Naive thymus-derived CD8-positive, alpha-beta T cell (primary cell): ENCODE data around the gene AP1G2. TPM values are rescaled to one million over a fixed set of nuclear protein-coding genes. Genes with fewer than 3 reads are reported as not detected.

ENCODE experiments used
- ATAC-seq, 2 donors: fragments of 150-1000 bp; cut with Tn5 transposase in 1 of 2; sonication (Bioruptor Pico), chemical (Tn5 transposase) in 1 of 2; 1 replicate in 1 of 2; 2 replicates in 1 of 2; pipeline ENCODE4 v1.10.0; 2021; ENCODE audit warnings: mild to moderate bottlenecking in 2 of 2, moderate library complexity in 2 of 2
- POLR2A ChIA-PET: fragments of 350-600 bp; sonication (Branson Sonifier 250); formaldehyde crosslinking; loops from one replicate; lab custom pipeline; 2021; ENCODE audit warnings: antibody characterized with exemption; lab: Charles Lee
- DNase-seq, 10 donors: peaks; one replicate each; pipeline versions ENCODE4 v3.0.0 to v3.0.0-alpha.2; 2020 to 2022
- H3K27ac Mint-ChIP-seq, 10 donors: one replicate each; pipeline ENCODE4 v1.8.0; 2020 to 2022; ENCODE audit warnings: mild to moderate bottlenecking in 10 of 10, mixed read lengths in 10 of 10, moderate library complexity in 4 of 10, inconsistent platforms in 1 of 10
- H3K27me3 Mint-ChIP-seq, 5 donors: one replicate each; pipeline ENCODE4 v1.8.0; 2021 to 2022; ENCODE audit warnings: mixed read lengths in 5 of 5
- H3K36me3 Mint-ChIP-seq, 3 donors: one replicate each; pipeline ENCODE4 v1.8.0; 2020 to 2022; ENCODE audit warnings: mixed read lengths in 3 of 3, mild to moderate bottlenecking in 2 of 3, inconsistent platforms in 1 of 3
- H3K4me1 Mint-ChIP-seq, 4 donors: one replicate each; pipeline ENCODE4 v1.8.0; 2021 to 2022; ENCODE audit warnings: mixed read lengths in 4 of 4
- H3K4me3 Mint-ChIP-seq, 10 donors: one replicate each; pipeline ENCODE4 v1.8.0; 2020 to 2022; ENCODE audit warnings: mild to moderate bottlenecking in 10 of 10, mixed read lengths in 10 of 10, moderate library complexity in 6 of 10, inconsistent platforms in 1 of 10
- H3K9me3 Mint-ChIP-seq, 9 donors: one replicate each; pipeline ENCODE4 v1.8.0; 2020 to 2022; ENCODE audit warnings: mixed read lengths in 9 of 9, mild to moderate bottlenecking in 3 of 9, inconsistent platforms in 1 of 9, moderate library complexity in 1 of 9
- polyA plus RNA-seq, 3 donors: library from polyadenylated mRNA; unstranded; fragments of 300-500 nt; fragmentation: Illumina TruSeq; gene quantifications; one replicate each; pipeline ENCODE4 v1.2.3, GENCODE V29; 2021
- total RNA-seq, 8 experiments: library from RNA in 2 of 8; stranded (reverse) in 2 of 8; gene quantifications; one replicate each; pipeline ENCODE4 v1.2.3 and lab custom pipeline; 2021 to 2026

AP1G2 gene
- total and polyA plus RNA-seq, 5 experiments from 2014 or later: 67.8 to 529 (median 91.4) TPM

DNA sequence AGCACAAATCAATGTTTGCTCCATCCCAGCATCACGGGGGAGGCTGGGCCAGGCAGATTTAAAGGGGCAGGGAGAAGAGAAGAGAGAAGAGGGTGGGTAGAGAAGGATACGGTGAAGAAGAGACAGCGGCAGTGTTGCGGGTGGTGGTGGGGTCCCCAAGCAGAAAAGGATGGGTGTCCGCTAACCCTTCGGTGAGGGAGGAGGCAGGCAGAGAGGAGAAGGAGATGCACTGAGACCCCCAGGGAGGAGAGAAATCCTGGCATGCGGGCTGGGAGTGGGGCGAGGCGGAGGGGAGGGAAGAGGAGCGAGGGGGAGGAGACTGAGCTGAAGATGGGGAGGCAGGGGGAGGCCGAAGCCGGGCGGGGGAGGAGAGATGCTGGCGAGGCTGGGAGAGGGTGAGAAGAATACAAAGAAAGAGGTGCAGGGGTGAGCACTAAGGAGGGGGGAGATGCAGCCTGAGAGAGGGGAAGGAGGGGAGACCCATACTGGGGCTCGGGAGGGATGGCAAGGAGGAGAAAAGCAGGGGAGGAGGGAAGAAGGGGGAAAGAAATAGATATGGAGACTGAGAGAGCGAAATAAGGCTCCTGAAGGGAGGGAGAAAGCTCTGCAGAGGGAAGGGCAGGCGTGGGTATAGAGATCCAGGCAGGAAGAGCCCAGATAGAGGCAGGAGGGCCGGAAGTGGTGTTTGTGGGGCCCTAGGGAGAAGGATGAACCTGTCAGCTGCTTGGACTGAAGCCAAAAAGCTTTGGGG lies 11.1 kb upstream of the AP1G2 start, which contains the start of gene JPH4:
Gene JPH4 (minus strand): TSS at position 231 of the 751 bp plus-strand sequence. CDS start 1,337 bp downstream, outside the sequence.
- H3K27me3 Mint-ChIP-seq: peaks cover 20 to 80% (median 40%) of the 10 kb centered on the region in 5 donors
- POLR2A ChIA-PET: interaction anchor here (0.6 to 0.7 kb wide), 2 partner anchors 11 to 287 kb away, joined by 4 to 5 read pairs; no protein-coding TSS in a partner anchor
- peak within 1 kb of the TSS in 2 of 10 donors; percentile 44 to 80 for H3K27ac Mint-ChIP-seq
- peak within 1 kb of the TSS in 8 of 10 donors; percentile 18 to 79 (median 52) for H3K4me3 Mint-ChIP-seq
- ATAC-seq (no peak), DNase-seq (no peak)
- no peaks in the 10 kb centered on the region for H3K9me3 Mint-ChIP-seq
- H3K36me3 Mint-ChIP-seq: no peaks in the 10 kb centered on the region
- peaks cover 13 to 32% (median 18%) of the 10 kb centered on the region in 4 donors for H3K4me1 Mint-ChIP-seq

DNA sequence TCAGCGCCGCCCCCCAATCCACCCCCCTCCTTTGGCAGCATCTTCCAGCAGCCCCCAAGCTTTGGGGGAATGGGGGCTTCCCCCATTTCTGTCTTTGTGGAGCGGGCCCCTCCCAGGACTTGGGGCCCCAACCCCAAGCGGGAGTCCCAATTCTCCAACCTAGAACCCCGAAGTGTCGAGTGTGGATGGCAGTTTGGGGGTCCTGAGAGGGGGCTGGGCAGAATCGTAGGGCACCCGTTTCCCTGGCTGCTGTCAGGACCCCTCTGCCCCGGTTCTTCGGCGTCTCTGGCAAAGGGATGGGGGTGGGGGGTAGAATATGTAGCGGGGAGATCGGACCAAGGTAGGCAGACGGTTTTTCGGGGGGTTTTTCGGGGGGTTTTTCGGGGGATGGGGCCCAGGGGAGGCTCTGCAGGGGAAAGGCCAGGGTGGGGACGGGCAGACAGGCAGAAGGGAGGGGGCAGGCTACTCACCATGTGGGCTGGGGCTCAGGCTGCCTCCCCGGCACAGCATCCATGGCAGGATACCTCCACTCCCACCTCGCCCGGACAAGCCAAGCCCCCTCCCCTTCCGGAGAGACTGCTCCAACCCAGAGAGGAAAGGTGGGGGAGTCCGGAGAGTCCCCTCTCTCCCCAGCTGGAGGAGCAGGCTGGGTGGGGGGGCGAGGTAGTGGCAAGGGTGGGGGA lies 10.3 kb upstream of the AP1G2 start:
- Mint-ChIP-seq H3K4me3 (peak overlapping the region in 4 of 10 donors; percentile 10 to 79 (median 32)), H3K9me3 (no peaks in the 10 kb centered on the region), H3K27me3 (peaks cover 22 to 89% (median 49%) of the 10 kb centered on the region in 5 donors), H3K4me1 (peaks cover 13 to 32% (median 18%) of the 10 kb centered on the region in 4 donors), H3K36me3 (no peaks in the 10 kb centered on the region), H3K27ac (no peak overlapping the region)
- peak in 1 of 2 donors; percentile 25 for ATAC-seq
- DNase-seq: no peak
- POLR2A ChIA-PET: interaction anchor here (0.6 to 1.2 kb wide), 2 partner anchors 19 to 75 kb away, joined by 3 to 8 read pairs; no protein-coding TSS in a partner anchor

DNA sequence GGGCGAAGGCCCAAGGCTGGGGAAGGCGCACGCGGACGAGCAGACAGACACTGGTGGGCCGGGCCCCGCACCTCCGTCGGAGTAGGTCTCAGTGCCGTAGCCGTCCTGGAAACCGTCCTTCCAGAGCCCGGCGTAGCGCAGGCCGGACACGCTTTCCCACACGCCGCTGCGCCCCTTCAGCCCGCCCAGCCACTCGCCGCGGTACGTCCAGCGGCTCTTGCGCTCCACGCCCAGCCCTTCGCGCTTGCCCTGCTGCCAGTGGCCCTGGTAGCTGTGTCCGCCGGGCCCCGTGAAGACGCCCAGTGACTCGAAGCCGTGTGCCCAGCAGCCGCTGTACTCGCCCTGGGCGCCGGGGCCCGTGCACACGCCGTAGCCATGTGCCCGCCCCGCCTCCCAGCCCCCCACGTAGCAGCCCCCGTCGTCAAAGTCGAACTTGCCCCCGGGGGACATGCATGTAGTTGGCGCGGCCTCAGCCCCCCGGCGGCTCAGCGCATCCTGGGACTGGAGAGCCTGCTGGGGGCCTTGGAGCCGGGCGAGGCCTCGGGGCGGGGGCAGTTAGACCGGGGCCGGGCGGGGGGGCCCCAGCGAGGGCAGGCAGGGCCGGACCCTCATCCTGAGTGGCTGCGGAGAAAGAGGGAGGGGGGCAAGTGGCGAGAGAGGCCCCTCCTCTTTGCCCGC lies 9.6 kb upstream of the AP1G2 start:
- Mint-ChIP-seq H3K4me3 (peak overlapping the region; percentile 33 to 89 (median 61)), H3K36me3 (no peaks in the 10 kb centered on the region), H3K27ac (peak overlapping the region in 2 of 10 donors; percentile 29 to 46), H3K4me1 (peaks cover 13 to 32% (median 20%) of the 10 kb centered on the region in 4 donors), H3K27me3 (peaks cover 24 to 89% (median 52%) of the 10 kb centered on the region in 5 donors), H3K9me3 (no peaks in the 10 kb centered on the region)
- peak in 1 of 10 donors; percentile 18 for DNase-seq
- POLR2A ChIA-PET: interaction anchor here (0.6 to 1.2 kb wide), 2 partner anchors 18 to 74 kb away, joined by 3 to 8 read pairs; no protein-coding TSS in a partner anchor
- ATAC-seq: peak; percentile 46 to 60

DNA sequence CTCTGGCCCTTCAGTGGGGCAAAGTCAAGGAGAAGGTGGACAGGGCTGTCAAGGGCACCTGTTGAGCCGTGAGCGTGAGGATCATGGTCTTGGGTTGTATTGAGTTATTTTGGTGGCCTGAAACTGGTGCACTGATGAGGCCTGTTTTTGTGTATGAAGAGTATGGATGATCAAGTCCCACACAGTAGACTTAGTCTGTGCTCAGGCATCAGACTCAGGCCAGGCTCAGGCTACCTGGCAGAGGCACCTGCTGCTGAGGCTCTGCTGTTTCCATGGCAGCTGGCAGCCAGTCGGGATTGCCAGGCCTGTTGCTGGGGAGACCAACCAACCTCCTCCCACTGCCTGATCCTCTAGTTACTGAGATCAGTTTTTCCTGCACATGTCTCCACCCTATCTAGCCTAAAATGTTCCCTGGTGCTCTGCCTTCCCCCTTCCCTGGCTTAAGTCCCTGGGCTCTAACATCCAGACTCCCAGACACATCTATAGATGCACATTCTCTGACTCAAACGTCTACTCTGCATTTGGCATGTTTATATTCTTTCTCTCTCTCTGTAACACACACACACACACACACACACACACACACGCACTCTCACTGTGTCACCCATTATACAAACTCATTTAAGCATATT lies 5.9 kb upstream of the AP1G2 start:
- DNase-seq: no peak
- peaks cover 21 to 69% (median 39%) of the 10 kb centered on the region in 5 donors for H3K27me3 Mint-ChIP-seq
- POLR2A ChIA-PET: interaction anchor here (0.6 kb wide), 1 partner anchor 322 kb away, joined by 3 read pairs; no protein-coding TSS in a partner anchor

DNA sequence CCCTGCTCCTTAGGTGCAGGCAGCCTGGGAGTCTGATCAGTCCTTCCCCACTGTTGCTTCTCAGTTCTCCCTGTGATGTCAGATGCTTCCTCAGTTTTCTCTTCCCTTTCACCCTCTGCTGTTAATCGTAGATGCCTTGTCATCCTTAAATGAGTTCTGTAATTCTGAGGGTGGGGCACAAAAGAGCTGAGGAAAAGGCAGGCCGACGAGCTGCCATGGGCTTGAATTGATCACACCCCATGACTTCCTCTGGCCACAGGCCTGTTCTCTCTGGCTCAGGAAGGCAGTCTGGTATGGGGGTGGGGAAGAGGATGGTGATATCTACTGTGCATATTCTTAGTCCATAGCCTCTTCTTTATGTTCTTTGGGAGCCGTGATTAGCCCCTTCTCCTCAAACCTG lies 5.2 kb upstream of the AP1G2 start:
- Mint-ChIP-seq H3K27me3 (peaks cover 19 to 62% (median 36%) of the 10 kb centered on the region in 5 donors), H3K4me3 (no peak overlapping the region), H3K4me1 (peaks cover 17 to 36% (median 26%) of the 10 kb centered on the region in 4 donors), H3K36me3 (no peaks in the 10 kb centered on the region), H3K27ac (no peak overlapping the region), H3K9me3 (no peaks in the 10 kb centered on the region)
- DNase-seq: no peak
- no peak for ATAC-seq
- POLR2A ChIA-PET: interaction anchor here (0.6 kb wide), 1 partner anchor 321 kb away, joined by 3 read pairs; no protein-coding TSS in a partner anchor

More for the DNA sequence above, 5.9 kb upstream of the AP1G2 start:
- Mint-ChIP-seq H3K9me3 (no peaks in the 10 kb centered on the region), H3K4me3 (no peak overlapping the region), H3K4me1 (peaks cover 15 to 36% (median 22%) of the 10 kb centered on the region in 4 donors), H3K27ac (no peak overlapping the region), H3K36me3 (no peaks in the 10 kb centered on the region)
- ATAC-seq: no peak

DNA sequence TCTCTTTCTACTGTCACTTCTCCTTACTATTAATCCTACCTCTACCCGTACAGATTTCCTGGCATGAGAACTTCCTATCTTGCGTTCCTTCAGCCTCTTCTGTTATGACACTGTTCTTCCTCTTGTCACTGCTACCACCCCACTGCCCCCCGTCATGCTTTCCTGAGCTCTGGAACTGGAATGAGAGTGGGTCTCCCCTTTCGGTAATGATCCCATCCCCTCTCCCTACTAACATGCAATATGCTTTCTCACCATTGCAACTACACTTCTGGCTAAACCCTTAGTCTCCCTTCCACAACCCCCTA lies 4.9 kb upstream of the AP1G2 start:
- peaks cover 17 to 36% (median 30%) of the 10 kb centered on the region in 4 donors for H3K4me1 Mint-ChIP-seq
- no peak for ATAC-seq
- H3K9me3 Mint-ChIP-seq: peaks cover 0 to under 1% (median 0%) of the 10 kb centered on the region in 9 donors
- no peaks in the 10 kb centered on the region for H3K36me3 Mint-ChIP-seq
- H3K4me3 Mint-ChIP-seq: no peak overlapping the region
- POLR2A ChIA-PET: no interaction called here
- peaks cover 19 to 60% (median 36%) of the 10 kb centered on the region in 5 donors for H3K27me3 Mint-ChIP-seq
- no peak for DNase-seq
- H3K27ac Mint-ChIP-seq: no peak overlapping the region

DNA sequence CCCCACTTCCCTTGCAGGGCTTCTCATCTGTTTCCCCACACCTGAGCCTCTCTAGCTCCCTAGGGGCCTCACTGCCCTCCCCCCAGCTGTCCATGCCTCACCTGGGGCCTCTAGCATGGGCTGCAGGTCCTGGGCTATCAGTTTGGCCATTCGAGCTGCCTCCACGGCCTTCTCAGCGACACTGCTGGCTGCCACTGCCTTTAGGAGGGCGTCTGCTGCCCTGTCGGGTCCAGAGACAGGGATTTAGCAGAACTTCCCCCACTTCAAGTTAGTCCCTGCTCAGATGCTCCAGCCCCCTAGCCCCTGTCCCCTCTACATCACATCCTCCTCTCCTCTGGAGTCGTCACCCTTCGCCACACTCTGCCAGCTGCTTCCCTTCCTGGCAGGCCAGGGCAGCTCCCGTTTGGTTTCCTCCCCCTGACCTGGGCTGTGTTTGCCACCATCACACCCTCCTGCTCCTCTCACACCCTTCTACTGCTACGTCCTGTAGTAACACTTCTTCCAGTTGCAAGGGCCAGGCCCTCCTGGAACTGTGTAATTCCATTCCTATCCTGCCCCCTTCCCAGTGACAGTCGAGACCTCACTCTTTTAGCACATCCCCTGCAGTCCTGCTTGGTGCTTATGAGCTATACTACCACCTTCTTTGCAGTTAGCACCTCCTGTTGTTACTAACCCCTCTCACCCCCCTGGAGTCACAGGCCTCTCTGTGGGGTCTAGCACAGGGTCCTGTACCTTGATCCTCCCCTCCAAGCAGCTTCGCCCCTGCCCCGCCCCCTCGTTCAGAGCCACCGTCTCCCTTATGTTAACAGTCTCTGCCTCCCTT lies 4.3 kb upstream of the AP1G2 start:
- Mint-ChIP-seq H3K9me3 (peaks cover 0 to 1% (median 0%) of the 10 kb centered on the region in 9 donors), H3K4me1 (peaks cover 14 to 37% (median 31%) of the 10 kb centered on the region in 4 donors), H3K36me3 (no peaks in the 10 kb centered on the region), H3K4me3 (no peak overlapping the region), H3K27me3 (peaks cover 19 to 54% (median 33%) of the 10 kb centered on the region in 5 donors), H3K27ac (peak overlapping the region in 1 of 10 donors; percentile 12)
- DNase-seq (no peak), ATAC-seq (no peak)
- POLR2A ChIA-PET: no interaction called here

DNA sequence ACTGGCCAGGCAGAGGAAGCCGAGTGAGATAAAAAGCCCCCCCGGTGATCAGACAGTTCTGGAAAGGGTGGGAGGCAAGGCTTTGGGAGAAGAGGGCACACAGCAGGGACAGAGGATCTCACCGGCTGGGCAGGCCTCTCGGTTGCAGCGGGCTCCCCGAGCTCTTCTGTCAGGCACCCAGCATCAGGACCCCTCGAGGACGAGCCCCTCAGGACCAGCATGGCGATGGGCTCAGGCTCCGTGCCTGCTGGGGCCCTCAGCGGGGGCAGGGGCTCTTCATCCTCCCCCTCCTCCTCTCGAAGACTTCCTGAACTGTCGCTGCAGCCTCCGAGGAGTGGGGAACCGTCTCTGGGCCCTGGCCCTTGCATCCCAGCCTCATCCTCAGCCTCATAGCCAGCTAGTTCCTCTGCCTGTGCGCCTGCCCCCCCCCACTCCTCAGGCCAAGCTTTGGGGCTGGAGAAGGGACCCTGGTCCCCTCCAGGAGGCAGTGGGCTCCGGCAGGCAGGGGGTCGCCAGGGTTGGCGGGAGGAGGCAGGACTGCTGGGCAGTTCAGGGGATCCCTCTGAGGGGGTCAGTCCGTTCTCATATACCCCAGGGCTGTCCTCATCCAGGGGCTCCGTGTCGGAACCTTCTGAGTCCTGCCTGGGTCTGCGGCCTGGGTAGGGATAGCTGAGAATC lies 3.4 kb upstream of the AP1G2 start:
- DNase-seq (no peak), ATAC-seq (no peak)
- H3K9me3 Mint-ChIP-seq: peaks cover 0 to 1% (median 0%) of the 10 kb centered on the region in 9 donors
- H3K4me3 Mint-ChIP-seq: no peak overlapping the region
- H3K27me3 Mint-ChIP-seq: peaks cover 13 to 45% (median 25%) of the 10 kb centered on the region in 5 donors
- peaks cover 12 to 37% (median 32%) of the 10 kb centered on the region in 4 donors for H3K4me1 Mint-ChIP-seq
- no peak overlapping the region for H3K27ac Mint-ChIP-seq
- POLR2A ChIA-PET: no interaction called here
- no peaks in the 10 kb centered on the region for H3K36me3 Mint-ChIP-seq

DNA sequence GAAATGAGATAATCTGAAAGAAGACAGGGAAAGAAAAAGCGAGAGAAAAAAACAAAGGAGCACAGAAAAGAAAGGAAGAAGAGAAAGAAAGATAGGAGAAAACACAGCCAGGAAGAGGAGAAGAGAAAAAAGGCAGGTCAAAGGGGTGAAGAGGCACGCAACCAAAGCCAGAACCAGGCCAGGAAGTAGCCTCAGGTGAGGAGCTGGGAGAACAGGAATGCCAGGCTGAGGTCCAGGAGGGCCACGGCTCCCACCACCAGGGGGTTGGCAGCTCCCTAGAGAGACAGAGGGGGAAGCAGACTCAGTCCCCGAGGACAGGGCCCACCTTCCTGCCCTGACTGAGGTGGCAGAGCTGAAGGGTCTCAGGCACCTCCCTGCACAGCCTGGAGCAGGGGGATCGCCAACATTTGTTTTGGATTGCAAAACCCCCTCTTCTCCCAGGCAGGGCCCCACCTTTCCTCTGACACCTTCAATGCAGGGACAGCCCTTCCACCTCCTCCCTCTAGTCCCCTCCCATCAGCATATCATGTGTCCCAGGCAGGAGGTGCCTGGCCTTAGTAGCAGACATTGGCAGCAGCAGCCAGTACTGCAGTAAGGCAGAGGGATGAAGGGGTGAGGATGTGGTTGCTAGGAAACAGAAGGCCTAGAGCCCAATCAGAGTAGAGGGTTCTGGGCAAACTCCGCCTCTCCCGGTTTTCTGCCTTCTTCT lies 2.0 kb upstream of the AP1G2 start:
- POLR2A ChIA-PET: interaction anchor here (1.0 kb wide), 1 partner anchor 13 kb away, joined by 3 read pairs; the partner anchor contains the start of gene THTPA
- ATAC-seq: no peak

More for the DNA sequence above, 2.0 kb upstream of the AP1G2 start:
- H3K4me3 Mint-ChIP-seq: peak overlapping the region in 2 of 10 donors; percentile 9 to 100
- H3K4me1 Mint-ChIP-seq: peaks cover 15 to 44% (median 35%) of the 10 kb centered on the region in 4 donors
- peaks cover 6 to 31% (median 17%) of the 10 kb centered on the region in 5 donors for H3K27me3 Mint-ChIP-seq
- peak overlapping the region in 6 of 10 donors; percentile 73 to 99 (median 96) for H3K27ac Mint-ChIP-seq
- DNase-seq: no peak
- peaks cover 0 to 1% (median 0%) of the 10 kb centered on the region in 9 donors for H3K9me3 Mint-ChIP-seq
- peaks cover 0 to 6% (median 0%) of the 10 kb centered on the region in 3 donors for H3K36me3 Mint-ChIP-seq
